ENCODE data around the gene GRIA4. TPM values are rescaled to one million over a fixed set of nuclear protein-coding genes. Genes with fewer than 3 reads are reported as not detected.

GRIA4 gene
- total and polyA plus RNA-seq, 2 of the 13 experiments (the other 11 are each of a cell fraction or from before 2014, with no cell fraction given) = not detected

GRCh38 chr11:105802390-105802789 lies 192.5 kb downstream of the GRIA4 start:
- no TSS peak for BruUV-seq (replicated peaks)
- H2AFZ ChIP-seq (ENCODE audit: low read length) = no peak overlapping the region
- no peaks in the 10 kb centered on the region for H3K4me1 ChIP-seq (ENCODE audit: insufficient read depth, low read length)
- no peak overlapping the region for H3K4me3 ChIP-seq (replicated peaks in 1 of 3; ENCODE audit: insufficient read depth in 1 of 3, low read depth in 2 of 3, low read length in 3 of 3)
- ATAC-seq = no peak
- DNase-seq (ENCODE audit: low spot score) = no peak
- no peak overlapping the region for H3K4me2 ChIP-seq (ENCODE audit: low read depth, low read length)
- no peaks in the 10 kb centered on the region for H3K79me2 ChIP-seq (ENCODE audit: insufficient read depth, low read length)
- TF ChIP-seq MAFF (IDR thresholded peaks at IDR 0.05; ENCODE audit: low read depth, low read length) (peak; percentile 46; the same call in 1 of the 2 replicates), NR2F1 (CRISPR knock-in tag; IDR thresholded peaks at IDR 0.05) (no peak), PHF20 (CRISPR knock-in tag; IDR thresholded peaks at IDR 0.05) (no peak), MAFK (conservative IDR thresholded peaks at IDR 0.05 in 1 of 2, IDR thresholded peaks at IDR 0.05 in 1 of 2; ENCODE audit: low read length in 2 of 2) (peak; percentile 27 to 79; a peak in 2 of 4 replicates), SRSF4 (IDR thresholded peaks at IDR 0.05; ENCODE audit: low read depth, low read length, poor library complexity, severe bottlenecking) (no peak), SKI (IDR thresholded peaks at IDR 0.05; ENCODE audit: partially characterized antibody) (no peak), HOXA9 (CRISPR knock-in tag; IDR thresholded peaks at IDR 0.05; ENCODE audit: borderline replicate concordance) (no peak)
- TF ChIP-seq, protein P1, sequence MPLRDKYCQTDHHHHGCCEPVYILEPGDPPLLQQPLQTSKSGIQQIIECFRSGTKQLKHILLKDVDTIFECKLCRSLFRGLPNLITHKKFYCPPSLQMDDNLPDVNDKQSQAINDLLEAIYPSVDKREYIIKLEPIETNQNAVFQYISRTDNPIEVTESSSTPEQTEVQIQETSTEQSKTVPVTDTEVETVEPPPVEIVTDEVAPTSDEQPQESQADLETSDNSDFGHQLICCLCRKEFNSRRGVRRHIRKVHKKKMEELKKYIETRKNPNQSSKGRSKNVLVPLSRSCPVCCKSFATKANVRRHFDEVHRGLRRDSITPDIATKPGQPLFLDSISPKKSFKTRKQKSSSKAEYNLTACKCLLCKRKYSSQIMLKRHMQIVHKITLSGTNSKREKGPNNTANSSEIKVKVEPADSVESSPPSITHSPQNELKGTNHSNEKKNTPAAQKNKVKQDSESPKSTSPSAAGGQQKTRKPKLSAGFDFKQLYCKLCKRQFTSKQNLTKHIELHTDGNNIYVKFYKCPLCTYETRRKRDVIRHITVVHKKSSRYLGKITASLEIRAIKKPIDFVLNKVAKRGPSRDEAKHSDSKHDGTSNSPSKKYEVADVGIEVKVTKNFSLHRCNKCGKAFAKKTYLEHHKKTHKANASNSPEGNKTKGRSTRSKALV (CRISPR knock-in tag; IDR thresholded peaks at IDR 0.05) = no peak
- ChIA-PET POLR2A (no interaction called here), CTCF (ENCODE audit: low intra/inter-chr PET ratio, low total read pairs) (no interaction called here)
- H3K27ac ChIP-seq (ENCODE audit: extremely low read length, insufficient read depth, low read length) = no peak overlapping the region
- in situ Hi-C loops (cut with HindIII; ENCODE audit: extremely low pct_ligation_motif_present, low pct_unique_long_range_greater_than_20kb) = no loop called here
- intact Hi-C loops (cut with micrococcal nuclease; ENCODE audit: unreplicated experiment) = no loop called here
- no peaks in the 10 kb centered on the region for H4K20me1 ChIP-seq (ENCODE audit: insufficient read depth, low read length)
- no peak overlapping the region for H3K9ac ChIP-seq (ENCODE audit: insufficient read depth, low read depth, low read length)
- no peak for FAIRE-seq
- H3K36me3 ChIP-seq (replicated peaks in 1 of 2; ENCODE audit: control insufficient read depth in 1 of 2, insufficient read depth in 2 of 2, low read length in 2 of 2) = no peaks in the 10 kb centered on the region
- no peaks in the 10 kb centered on the region for H3K9me3 ChIP-seq (ENCODE audit: low read length)
- H3K27me3 ChIP-seq (ENCODE audit: control insufficient read depth in 1 of 2, insufficient read depth in 2 of 2, low read length in 2 of 2) = no peaks in the 10 kb centered on the region
